Activated CD4-positive, alpha-beta T cell treated with anti-CD3 and anti-CD28 coated beads for 4 hours (primary cell): ENCODE results near the gene SLC23A1.
"Not testable (repeated sequence)": the region's sequence is repeated elsewhere in the genome, so short reads cannot be mapped to it uniquely, and the experiment has no call there.

Source experiments
- DNase-seq, 2 donors: peaks; one replicate each; pipeline ENCODE4 v3.0.0-alpha.2; 2020

SLC23A1 gene

DNA sequence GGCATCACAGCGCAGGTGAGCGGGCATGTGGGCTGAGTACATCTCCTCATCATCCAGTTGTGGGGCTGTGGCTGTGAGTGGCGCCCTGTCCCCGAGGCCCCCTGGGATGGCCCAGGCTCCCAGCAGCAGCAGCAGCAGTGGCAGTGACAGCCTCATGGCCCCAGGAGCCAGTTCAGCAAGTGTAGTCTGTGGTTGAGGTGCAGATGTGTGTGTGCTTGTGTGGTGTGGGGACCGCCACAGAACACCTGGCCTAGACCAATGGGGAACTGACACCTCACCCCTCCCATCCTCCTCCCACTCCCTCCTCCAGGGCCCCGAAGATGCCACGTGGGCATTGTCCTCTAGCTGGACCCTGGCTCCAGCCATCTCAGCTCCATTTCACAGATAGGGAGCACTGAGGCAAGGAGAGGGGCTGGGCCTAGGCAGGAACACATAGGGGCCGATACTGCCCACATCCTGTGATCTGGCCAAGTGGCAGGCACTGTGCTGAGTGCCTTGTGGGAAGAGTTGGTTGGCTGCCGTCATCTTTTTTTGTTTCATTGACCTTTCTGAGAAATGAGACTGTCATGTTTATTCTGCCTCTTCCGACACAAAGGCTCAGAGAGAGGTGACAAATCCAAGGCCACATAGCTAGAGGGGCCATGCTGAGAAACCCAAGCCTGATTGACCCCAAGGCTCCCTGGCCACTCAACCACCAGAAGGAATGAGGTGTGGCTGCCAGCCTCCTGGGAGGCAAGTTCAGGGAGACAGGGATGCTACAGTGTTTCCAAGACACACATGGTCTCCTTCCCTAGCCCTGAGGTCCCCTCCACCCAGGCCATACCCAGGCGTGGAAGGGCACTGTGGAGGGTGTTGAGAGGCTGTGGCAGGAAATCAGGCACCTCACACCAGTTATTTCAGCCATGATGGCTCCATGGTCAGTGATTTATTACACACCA is 6.9 kb upstream of the SLC23A1 start, which contains the start of gene MZB1:
MZB1 (minus strand) TSS at position 213 of the 938 bp plus-strand sequence; CDS start at position 156, 57 bp downstream.
- peak; percentile 43 to 53 for DNase-seq

DNA sequence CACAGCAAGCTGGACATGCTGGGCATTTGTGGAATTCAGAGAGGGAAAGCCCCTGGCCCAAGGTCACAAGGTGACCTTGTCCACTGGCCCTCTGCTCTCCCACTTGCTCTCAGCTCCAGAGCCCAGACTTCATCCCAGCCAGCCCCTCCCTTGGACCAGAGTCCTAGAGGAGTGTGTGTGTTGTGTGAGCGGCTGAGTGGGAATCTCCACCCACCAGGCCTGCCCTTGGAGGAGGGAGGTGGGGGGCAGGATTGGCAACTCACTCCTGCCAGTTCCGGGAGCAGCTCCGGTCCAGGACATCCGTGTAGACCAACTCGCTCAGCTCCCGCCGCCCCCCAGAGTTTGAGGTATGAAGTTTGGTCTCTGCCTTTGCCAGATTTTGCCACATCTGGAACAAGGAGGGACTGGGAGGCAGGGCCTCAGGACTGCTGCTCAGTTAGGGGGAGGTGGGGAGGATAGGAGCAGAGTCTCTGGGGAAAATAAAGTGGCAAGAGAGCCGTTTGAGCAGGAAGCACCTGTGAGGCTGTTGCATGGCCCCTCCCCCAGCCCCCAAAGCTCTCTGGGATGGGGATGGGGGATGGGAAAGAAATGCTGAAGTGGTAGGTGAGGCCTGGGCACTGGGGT is 5.2 kb upstream of the SLC23A1 start:
- DNase-seq, result no peak

DNA sequence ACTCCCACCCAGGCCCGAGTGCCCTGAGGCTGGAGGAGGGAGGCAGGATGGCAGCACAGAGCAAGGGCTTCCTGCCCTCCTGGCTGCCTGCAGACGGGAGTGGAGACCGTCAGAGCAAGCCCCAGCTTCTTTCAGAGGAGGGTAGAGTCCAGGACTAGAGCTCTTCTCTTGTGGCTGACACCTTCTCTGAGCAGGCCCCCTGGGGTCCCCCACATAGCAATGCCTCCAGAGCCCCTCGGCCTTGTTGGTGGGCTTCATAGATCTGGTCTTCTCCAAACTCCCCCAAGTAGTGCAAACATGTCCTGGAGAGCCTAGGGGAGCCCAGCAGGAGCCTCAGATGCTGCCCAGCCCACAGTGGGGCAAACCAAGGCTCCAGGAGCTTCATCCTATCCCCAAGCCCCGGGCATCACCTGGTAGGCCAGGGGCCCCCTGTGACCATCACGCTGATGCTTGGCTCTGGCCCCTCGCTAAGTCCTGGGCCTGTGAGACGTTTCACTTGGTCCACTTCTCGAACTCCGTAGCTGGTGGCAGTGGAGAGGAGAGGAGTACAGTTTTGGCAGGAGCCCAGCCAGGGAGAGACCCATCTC is 4.6 kb upstream of the SLC23A1 start:
- DNase-seq, result no peak

DNA sequence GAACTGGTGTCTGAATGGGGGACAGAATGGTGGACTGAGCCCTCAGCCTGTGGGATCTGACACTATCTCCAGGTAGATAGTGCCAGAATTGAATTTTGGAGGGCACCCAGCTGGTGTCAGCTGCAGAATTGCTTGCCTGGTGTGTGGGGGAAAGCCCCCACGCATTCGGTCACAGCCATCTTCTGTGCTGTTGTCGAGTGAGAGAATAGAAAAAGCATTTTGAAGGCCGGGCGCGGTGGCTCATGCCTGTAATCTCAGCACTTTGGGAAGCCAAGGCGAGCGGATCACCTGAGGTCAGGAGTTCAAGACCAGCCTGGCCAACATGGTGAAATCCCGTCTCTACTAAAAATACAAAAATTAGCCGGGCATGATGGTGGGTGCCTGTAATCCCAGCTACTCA is 3.9 kb upstream of the SLC23A1 start:
- not testable (repeated sequence) for DNase-seq

DNA sequence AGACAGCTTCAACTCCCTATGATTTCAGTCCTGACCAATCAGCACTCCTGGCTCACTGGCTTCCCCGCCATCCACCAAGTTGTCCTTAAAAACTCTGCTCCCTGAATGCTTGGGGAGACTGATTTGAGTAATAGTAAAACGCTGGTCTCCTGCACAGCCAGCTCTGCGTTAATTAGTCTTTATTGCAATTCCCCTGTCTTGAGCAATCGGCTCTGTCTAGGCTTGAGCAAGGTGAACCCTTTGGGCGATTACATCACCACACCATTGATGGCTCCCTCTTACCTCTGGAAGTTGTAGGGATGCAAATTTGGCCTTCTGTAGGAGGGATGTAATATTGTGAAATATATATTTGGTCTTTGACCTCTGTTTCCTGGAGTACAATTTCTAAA is 2.9 kb upstream of the SLC23A1 start:
- no peak for DNase-seq

DNA sequence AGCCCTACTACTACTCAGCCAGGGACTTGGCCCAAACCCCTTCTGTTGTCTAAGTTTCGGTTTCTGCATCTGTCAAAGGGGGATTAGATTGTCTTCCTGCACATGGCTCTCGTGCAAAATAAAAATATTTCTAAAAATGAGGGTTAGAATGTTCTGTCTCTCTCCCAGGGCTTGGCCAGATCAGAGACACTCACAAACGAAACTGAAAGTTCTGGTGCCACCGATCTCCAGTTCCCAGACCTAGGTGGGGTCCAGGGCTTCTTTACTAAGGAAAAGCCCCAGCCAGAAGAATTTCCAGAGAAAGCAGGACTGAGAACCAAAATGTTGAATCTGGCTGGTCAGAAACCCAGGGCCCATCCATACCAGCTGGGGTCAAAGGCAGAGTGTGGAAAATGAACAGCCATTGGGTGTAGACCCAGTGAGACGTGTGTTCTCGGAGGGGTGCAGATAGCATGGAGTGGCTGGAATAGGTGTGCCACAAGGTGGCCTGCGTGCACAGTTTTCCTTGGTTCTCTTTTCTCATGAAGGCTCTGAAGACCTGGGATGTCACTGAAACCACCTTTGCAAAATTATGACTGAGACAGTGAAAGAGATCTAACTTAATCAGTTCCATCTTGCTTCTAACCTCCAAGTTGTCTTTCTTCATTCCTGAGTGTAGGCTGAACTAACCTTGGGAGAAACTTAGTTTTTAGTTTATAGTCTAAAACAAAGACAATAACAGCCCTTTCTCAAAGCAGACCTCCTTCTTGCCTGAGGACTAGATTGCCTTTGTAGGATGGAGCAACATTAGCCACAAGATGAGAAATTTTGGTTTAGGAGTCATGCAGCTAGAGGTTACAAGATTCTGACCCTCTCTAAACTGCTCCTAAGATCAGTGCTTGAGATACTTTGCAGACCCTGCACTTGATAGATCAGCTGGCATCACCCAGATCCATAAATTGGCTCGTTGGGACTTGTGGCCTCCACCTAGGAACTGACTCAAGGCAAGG is 2.3 kb upstream of the SLC23A1 start:
- DNase-seq, result no peak

DNA sequence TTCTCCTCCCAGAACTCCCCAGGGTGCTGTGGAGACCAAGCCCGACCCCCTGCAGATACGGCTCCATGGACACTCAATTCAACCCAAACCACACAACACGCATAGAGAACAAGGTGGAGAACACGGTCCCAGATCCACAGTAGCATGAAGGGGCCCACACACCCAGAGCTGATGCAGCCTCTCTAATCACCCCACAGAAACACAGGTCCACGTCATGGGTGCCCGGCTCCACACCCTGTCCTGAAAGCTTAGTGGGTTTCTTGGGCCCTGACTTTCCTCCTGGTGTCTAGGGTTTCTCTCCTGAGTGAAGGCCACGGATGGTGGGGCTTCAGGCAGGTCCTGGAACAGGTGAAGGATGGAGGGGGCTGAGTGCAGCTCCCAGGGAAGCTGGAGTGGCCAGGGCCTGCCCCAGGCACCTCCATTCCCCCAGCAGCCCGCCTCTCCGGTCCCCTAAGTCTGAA is 1.5 kb upstream of the SLC23A1 start:
- no peak for DNase-seq

DNA sequence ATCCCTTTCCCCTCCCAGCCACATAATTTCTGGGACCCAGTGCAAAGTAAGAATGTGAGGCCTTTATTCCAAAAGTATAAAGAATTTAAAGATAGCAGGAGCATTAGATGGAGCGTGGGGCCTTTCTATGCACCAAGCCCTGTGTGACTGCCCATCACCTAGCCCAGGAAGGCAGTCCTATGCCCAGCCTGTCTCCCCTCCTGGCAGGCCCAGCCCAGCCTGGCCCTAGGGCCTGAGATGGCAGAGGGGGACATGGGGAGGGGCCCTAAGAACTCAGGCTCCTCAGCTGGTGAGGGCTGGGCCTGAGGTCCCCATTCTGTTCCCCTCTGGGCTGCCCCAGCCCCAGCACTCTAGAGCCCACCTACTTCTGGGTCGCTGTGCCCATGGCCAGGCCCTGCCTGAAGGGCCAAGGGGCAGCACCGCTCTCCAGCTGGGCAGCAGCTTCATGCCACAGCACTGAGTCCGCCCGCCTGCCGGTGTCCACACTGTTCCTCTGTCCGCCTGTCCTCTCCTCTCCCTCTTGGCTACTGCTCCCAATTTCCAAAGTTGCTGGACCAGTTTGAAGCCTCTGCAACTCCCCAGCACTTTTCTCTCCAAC is 995 bp upstream of the SLC23A1 start:
- no peak for DNase-seq

DNA sequence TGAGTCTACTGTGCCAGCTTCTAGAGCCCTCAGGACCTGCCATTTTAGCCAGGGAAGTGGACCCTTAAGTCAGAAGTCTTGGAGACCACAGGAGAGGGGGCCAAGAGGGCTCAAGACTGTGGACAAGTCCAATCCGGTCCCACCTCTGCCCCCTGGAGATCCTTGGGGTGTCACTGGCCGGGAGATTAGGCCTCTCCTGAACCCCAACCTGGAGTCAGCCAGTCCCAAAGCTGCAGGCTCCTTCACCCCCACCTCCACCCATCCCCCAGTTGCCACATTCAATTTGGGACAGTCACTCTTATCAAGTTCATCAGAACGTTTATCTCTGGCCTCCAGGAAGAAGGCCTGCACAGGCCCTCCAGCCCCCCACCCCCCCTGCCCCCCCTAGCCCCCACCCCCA is 290 bp downstream of the SLC23A1 start:
- DNase-seq, result no peak

DNA sequence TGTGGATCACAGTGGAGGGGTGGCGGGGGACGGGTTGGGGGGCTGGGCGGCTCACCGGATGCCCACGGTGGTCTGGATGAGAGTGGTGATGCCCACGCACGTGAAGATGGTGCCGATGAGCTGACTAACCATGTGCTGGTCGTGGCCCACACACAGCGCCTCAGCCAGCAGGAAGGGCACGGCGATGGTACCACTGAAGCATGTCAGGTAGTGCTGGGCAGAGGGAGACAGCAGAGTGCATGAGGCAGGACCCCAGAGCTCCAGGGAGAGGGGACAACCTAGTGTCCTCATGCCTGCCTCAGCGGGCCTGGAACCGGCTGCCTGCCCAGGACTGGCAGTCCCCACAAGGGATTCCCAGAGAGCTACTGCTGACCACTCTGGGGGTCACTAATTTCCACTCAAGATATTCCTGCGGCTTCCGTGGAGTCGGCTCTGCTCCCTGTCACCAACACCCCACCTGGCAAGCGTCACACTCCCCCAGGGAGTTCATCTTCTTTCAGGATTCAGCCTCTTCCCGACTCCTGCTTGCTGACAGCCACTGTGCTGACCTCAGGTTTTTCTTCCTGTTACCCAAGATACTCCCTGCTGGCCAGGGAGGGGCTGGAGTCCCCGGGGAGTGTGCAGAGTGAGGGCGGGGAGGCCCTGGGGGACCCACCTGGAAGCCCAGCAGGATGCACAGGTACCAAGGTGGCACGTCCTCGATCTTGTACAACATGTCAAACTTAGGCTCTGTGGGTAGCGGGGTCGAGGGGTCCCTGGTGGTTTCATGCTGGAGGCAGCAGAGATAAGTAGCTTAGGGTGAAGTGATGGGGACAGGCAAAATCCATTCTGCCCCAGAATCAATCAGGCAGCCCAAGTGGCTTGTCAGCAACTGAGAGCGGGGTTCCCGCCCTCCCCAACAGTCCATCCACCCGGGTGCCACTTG is 998 bp downstream of the SLC23A1 start:
- DNase-seq, result no peak

DNA sequence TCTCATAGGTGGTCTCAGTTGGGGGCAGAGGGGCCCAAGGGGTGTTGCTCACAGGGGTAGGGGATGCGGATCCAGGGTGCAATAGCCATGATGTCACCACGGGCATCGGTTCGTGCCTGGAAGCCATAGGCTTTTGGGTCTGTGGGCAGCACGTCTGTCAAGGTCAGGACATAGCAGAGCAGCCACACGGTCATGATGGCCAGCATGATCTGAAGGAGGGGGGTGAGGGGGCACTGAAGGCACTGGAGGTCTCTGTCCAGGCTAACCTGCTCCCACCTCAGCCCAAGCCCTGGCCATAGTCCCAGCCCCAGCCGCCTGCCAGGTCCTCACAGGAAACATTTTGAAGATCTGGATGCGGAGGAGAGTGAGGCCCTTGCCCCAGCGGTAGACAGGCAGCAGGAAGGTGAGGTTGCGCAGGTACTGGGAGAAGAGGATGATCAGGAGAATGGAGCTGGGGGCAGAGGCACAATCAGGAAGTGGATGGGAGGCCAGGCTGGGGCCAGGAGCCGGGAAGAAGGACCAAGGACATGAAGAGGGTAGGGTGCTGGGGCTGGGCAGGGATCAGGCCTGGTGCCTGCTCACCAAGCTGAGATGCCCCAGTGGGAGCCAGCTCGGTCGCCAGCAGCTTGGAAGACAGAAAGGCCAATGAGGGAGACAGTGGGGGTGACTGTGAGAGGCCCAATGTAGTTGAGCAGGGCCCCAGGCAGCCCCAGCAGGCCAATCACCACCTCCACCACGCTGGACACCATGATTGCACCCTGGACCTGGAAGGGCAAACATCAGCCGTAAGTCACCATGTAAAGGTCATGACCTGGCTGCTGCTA is 3.3 kb downstream of the SLC23A1 start:
- DNase-seq, result no peak

DNA sequence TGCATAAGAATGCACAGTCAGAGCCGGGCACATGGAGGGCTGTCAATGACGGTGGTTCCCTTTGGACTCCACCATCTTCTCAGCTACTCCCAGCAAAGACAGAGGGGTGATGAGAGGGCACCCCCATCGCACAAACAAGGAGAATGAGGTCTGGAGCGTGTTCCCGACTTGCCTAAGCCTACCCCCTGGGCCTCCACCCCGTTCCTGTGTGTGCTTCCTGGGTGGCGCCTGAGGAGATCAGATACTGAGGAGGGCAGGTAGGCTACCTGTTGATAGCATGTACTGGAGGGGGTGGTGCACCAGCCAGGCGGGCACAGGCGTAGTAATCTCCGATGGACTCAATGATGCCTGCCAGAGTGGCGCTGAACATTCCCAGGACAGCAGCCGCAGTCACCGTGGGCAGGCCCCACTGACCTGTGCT is 4.1 kb downstream of the SLC23A1 start:
- DNase-seq, result no peak

DNA sequence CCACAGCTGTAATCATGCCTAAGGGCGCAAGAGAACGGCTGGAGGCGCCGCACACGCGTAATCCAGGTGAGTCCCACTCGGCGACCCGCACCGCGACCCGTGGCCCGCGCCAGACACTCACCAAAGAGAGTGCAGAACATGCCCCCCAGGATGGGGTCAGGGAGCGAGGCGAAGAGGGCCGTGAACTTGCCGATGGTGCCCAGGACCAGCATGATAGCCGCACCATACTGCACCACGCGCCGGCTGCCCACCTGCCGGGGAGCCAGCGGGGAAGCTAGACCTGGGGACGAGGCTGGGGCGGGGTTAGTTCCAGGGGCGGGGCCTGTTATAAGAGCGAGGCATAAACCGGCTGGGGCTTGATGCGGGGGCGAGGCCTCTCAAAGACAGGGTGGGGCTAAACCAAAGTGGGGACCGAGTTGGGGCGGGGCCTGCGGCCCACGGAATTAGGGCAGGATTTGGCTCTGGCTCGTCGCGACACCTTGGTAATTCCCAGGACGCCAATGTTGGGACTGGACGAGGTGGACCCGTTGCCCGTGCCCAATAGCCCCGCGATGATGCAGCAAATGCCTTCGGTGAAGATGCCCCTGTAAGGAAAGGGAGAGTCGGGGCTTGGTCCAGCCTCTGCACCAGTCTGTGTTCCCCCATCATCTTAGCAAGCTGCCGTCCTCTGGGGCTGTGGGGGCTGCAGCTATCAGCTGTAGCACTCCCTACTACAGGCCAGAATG is 4.8 kb downstream of the SLC23A1 start:
- no peak for DNase-seq

DNA sequence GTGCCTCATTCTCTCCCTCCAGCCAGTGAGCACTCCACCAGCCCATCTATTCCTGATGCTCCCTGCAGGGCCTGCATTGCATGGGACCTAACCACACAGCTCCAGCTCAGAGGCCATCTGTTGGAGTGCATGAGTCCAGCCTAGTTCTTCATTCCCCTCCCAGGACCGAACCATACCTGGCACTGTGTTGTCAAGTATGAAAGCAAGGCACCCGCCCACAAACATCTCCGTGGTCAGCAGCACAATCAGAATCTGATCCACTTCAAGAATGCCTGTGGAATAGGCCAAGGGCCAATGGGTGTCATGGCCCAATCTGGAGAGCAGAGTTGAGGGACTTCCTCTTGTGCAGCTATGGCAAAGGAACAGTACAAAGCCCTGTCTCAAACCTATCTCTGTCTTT is 5.9 kb downstream of the SLC23A1 start:
- DNase-seq, result no peak

DNA sequence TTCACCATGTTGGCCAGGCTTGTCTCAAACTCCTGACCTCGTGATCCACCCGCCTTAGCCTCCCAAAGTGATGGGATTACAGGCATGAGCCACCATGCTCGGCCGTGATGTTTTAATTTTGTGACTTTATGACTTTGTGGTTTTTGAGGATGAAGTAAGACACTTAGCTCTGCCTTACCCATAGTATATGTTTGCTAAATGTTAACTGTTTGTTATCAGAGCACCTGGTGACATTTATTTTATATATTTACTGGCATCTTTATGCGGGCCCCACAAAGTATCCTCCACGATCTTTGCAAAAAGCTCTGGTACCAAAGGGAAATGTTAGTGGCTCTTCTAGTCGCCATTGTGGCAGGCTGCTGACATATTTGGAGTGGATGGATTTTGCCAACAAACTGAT is 6.7 kb downstream of the SLC23A1 start:
- no peak for DNase-seq

DNA sequence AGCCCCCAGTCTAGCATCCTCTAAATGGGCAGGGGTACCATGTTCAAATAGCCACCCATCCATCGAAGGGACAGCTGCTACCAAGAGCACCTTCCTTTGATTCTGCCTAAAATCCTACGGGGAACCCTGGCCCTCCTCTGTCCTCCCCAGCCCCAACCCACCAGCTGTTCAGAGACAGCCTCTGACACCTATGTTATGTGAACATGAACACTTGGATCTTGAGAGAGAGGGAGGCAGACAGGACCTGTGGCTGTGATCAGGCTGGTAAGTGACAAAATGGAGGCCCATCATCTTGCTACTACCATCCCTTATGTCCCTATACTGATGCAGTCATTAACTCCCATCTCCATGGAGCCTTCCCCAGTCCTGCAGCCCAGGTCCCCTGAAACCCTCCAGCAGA is 8.2 kb downstream of the SLC23A1 start:
- no peak for DNase-seq

DNA sequence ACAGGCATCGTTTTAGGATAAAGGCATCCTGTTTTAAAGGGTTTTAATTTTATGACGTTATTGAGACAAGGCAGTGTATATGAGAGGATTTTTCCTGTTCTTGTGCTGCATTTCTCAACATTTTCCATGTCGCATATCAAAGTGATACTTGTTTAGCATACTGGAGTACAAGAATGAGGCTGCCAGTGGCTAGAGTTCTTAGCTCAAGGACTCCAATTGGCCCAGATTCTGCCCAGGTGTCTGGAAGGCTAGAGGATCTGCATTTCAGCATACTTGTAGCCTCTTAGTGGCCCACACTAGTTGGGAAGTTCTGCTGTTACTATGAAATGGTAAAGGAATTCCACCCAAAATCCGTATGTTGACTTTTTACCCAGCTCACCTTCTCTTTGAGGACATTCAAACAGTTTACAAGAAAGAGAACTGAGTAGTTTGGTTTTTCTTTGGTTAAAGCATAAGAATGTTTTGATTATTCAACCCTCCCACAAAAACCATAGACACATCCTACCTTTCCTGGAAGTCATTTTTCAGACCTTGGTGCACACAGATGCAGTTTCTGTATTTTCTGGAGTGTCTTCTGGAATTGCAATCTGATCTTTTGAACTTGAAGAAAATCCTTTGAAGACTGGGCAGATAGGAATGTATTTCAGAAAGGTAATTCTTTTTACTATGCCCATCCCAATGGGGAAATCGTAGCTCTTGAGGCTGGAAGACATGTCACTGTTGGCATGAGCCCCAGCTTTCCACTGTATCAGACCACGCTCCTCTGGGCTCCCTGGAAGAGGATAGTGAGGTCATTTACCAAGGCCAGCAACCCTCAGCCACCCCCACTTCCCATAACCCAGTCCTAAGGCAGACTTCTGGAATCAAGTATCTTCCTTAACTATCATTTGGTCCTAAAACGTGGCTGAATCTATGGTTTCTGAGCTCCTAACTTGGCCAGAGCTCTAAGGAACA is 11.3 kb downstream of the SLC23A1 start:
- no peak for DNase-seq

DNA sequence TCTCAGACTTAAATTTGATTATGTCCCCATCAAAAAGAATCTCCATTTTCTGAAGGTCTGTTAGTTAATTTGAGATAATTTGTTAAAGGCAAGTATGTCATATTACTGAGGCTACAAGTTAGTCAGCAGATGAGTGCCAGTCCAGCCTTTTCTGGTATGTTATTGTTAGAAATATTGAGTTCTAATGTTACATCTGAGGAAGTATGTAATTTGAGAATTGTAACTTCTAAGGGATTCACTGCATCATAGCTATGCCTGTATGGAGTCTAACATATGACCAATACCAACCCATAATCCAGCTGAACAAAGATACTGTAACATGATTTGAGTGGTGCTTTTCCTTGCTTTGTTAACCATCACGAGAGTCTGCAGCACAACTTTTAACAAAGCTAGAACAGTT is 13.9 kb downstream of the SLC23A1 start:
- no peak for DNase-seq
